Neuronal stem cell (in vitro differentiated cells): ENCODE measurements around the gene GRK1.

Experiments used
- DNase-seq: peaks from one replicate; pipeline ENCODE4 v3.0.0-alpha.2; 2013; ENCODE audit warnings: low spot score
- H2AFZ ChIP-seq: one replicate; pipeline ENCODE4 v1.6.1; 2013; ENCODE audit warnings: mild to moderate bottlenecking, low read length, inconsistent platforms
- H2AK5ac ChIP-seq: 2 replicates; pipeline ENCODE4 v1.6.1; 2013; ENCODE audit warnings: low read depth, mild to moderate bottlenecking, inconsistent platforms, low read length, moderate library complexity, mixed read lengths
- H2BK120ac ChIP-seq: 2 replicates; pipeline ENCODE4 v1.6.1; 2013; ENCODE audit warnings: low read depth, mild to moderate bottlenecking, inconsistent platforms, low read length, moderate library complexity, mixed read lengths
- H2BK12ac ChIP-seq: one replicate; pipeline ENCODE4 v1.6.1; 2013; ENCODE audit warnings: low read length, inconsistent platforms
- H2BK15ac ChIP-seq: 2 replicates; pipeline ENCODE4 v1.6.1; 2013; ENCODE audit warnings: mild to moderate bottlenecking, low read length, inconsistent platforms, mixed read lengths
- H2BK5ac ChIP-seq: one replicate; pipeline ENCODE4 v1.6.1; 2013; ENCODE audit warnings: inconsistent platforms, mild to moderate bottlenecking, low read length, moderate library complexity
- H3K14ac ChIP-seq: one replicate; pipeline ENCODE4 v1.6.1; 2013; ENCODE audit warnings: low read length, inconsistent platforms
- H3K18ac ChIP-seq: 2 replicates; pipeline ENCODE4 v1.6.1; 2013; ENCODE audit warnings: low read length, inconsistent platforms
- H3K23ac ChIP-seq: 2 replicates; pipeline ENCODE4 v1.6.1; 2013; ENCODE audit warnings: low read depth, mild to moderate bottlenecking, mixed read lengths, low read length, inconsistent platforms; ENCODE audit not compliant: poor library complexity
- H3K27ac ChIP-seq: replicated peaks from 3 replicates; pipeline ENCODE4 v1.5.1; 2013; ENCODE audit warnings: low read length, inconsistent platforms
- H3K27me3 ChIP-seq, 3 experiments: 2 replicates each; pipeline ENCODE4 v1.6.1; 2013; ENCODE audit warnings: low read length in 3 of 3, mild to moderate bottlenecking in 2 of 3, inconsistent platforms in 1 of 3, low read depth in 1 of 3, mixed read lengths in 1 of 3, moderate library complexity in 1 of 3; ENCODE audit not compliant: control insufficient read depth in 3 of 3, insufficient read depth in 3 of 3
- H3K36me3 ChIP-seq, 2 donors: replicated peaks in 1 of 2; 2 replicates each; pipeline ENCODE4 v1.6.1; 2013; ENCODE audit warnings: low read length in 2 of 2; ENCODE audit not compliant: control insufficient read depth in 2 of 2, insufficient read depth in 2 of 2
- H3K4ac ChIP-seq: 2 replicates; pipeline ENCODE4 v1.6.1; 2013; ENCODE audit warnings: inconsistent platforms, mild to moderate bottlenecking, low read length, moderate library complexity
- H3K4me1 ChIP-seq, 2 donors: 1 replicate in 1 of 2; 2 replicates in 1 of 2; pipeline ENCODE4 v1.6.1; 2013; ENCODE audit warnings: low read length in 2 of 2, low read depth in 1 of 2; ENCODE audit not compliant: control insufficient read depth in 2 of 2, insufficient read depth in 1 of 2
- H3K4me2 ChIP-seq: one replicate; pipeline ENCODE4 v1.6.1; 2013; ENCODE audit warnings: mild to moderate bottlenecking, low read length, inconsistent platforms; ENCODE audit not compliant: insufficient read depth, poor library complexity, severe bottlenecking
- H3K4me3 ChIP-seq, 2 donors: 2 replicates each; pipeline ENCODE4 v1.5.1; 2013; ENCODE audit warnings: low read length in 2 of 2, mild to moderate bottlenecking in 2 of 2, inconsistent platforms in 1 of 2, moderate library complexity in 1 of 2
- H3K79me1 ChIP-seq: one replicate; pipeline ENCODE4 v1.6.1; 2013; ENCODE audit warnings: low read depth, mild to moderate bottlenecking, inconsistent platforms, low read length, moderate library complexity
- H3K9ac ChIP-seq: one replicate; pipeline ENCODE4 v1.6.1; 2013; ENCODE audit warnings: mild to moderate bottlenecking, low read depth, low read length, inconsistent platforms; ENCODE audit not compliant: poor library complexity
- H3K9me3 ChIP-seq, 2 donors: replicated peaks in 1 of 2; 2 replicates each; pipeline versions ENCODE3 to v1.6.1; 2013; ENCODE audit warnings: low read length in 2 of 2, mild to moderate bottlenecking in 2 of 2, inconsistent platforms in 1 of 2, low read depth in 1 of 2, mixed read lengths in 1 of 2, moderate library complexity in 1 of 2; ENCODE audit not compliant: control insufficient read depth in 2 of 2, insufficient read depth in 1 of 2
- H4K8ac ChIP-seq: one replicate; pipeline ENCODE4 v1.6.1; 2013; ENCODE audit warnings: low read depth, mild to moderate bottlenecking, inconsistent platforms, low read length, moderate library complexity
- H4K91ac ChIP-seq: one replicate; pipeline ENCODE4 v1.6.1; 2013; ENCODE audit warnings: low read length, low read depth, mild to moderate bottlenecking, inconsistent platforms; ENCODE audit not compliant: poor library complexity
- WGBS, 2 donors: extraction: QIAGEN DNeasy Blood & Tissue Kit; methylation state at CpG; one replicate each; pipeline ENCODE4 v1.1.7; 2013; ENCODE audit warnings: missing lambda C conversion rate in 2 of 2, mixed read lengths in 1 of 2; ENCODE audit not compliant: insufficient read length in 2 of 2, insufficient replicate concordance in 1 of 2; ENCODE audit errors: extremely low coverage in 2 of 2; 5-methylcytosine and 5-hydroxymethylcytosine counted together

The GRK1 gene

DNA sequence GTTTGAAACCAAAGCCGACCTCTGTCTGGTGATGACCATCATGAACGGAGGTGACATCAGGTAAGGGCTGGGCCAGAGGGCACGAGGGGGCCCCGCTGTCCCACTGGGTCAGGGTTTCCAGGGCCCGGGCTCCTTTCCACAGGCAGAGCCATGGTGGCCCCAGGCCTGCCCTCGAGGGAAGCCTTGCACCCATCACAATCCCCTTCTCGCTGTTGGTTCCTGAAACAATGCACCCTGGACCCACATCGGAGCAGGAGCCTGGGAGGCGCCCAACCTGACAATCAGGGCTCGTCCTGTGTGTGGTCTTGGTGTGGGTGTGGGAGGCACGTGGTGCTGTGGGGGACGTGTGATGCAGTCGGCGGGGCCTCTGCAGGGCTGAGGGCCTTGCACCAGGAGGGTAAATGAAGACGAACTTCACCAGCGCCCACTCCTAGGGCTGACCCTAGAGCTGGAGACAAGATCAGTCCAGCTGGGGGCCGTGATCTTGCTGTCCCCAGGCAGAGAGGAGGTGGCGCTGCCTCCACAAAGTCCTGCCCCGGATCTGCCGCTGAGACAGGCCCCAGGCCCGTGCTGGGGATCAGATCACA, 2.8 kb downstream of the GRK1 start:
- Histone ChIP-seq H3K9me3 (peaks cover 0 to 8% of the 10 kb centered on the region in 2 donors), H2BK12ac (no peak overlapping the region), H2BK120ac (no peak overlapping the region), H3K36me3 (no peaks in the 10 kb centered on the region), H2BK15ac (no peak overlapping the region), H2AK5ac (peak overlapping the region; percentile 96), H3K27ac (no peak overlapping the region), H3K27me3 (peaks cover 0 to 4% (median 2%) of the 10 kb centered on the region in 3 experiments), H3K4me3 (peak overlapping the region in 1 of 2 donors; percentile 55), H2AFZ (peak overlapping the region; percentile 17), H3K14ac (peak overlapping the region; percentile 94), H3K18ac (peak overlapping the region; percentile 44), H3K9ac (no peak overlapping the region), H4K91ac (no peak overlapping the region), H3K79me1 (peaks cover 17% of the 10 kb centered on the region), H4K8ac (no peak overlapping the region), H3K4me1 (peaks cover 1 to 4% of the 10 kb centered on the region in 2 donors), H3K4me2 (no peak overlapping the region), H3K4ac (no peak overlapping the region), H3K23ac (peak overlapping the region; percentile 75), H2BK5ac (peak overlapping the region; percentile 46)
- WGBS, 2 donors: no CpG with 5 or more reads among the region's 21 CpGs
- no peak for DNase-seq

- Histone ChIP-seq H3K4me2 (peak overlapping the region; percentile 2), H3K27ac (no peak overlapping the region), H2BK12ac (no peak overlapping the region), H3K79me1 (peaks cover 14% of the 10 kb centered on the region), H3K23ac (no peak overlapping the region), H4K8ac (no peak overlapping the region), H2BK5ac (no peak overlapping the region), H3K4ac (no peak overlapping the region), H2AFZ (no peak overlapping the region), H2AK5ac (no peak overlapping the region), H2BK120ac (no peak overlapping the region), H2BK15ac (no peak overlapping the region), H3K4me3 (no peak overlapping the region), H3K14ac (no peak overlapping the region), H3K4me1 (peaks cover 1 to 4% of the 10 kb centered on the region in 2 donors), H3K9ac (no peak overlapping the region), H3K27me3 (peaks cover 0 to 2% (median under 1%) of the 10 kb centered on the region in 3 experiments), H3K9me3 (peaks cover 0 to 7% of the 10 kb centered on the region in 2 donors), H3K18ac (no peak overlapping the region), H3K36me3 (no peaks in the 10 kb centered on the region), H4K91ac (no peak overlapping the region)
- WGBS, 2 donors: no CpG with 5 or more reads among the region's 19 CpGs
- no peak for DNase-seq
Measured at GRCh38 chr13:113670541-113670940, 3.5 kb downstream of the GRK1 start.

DNA sequence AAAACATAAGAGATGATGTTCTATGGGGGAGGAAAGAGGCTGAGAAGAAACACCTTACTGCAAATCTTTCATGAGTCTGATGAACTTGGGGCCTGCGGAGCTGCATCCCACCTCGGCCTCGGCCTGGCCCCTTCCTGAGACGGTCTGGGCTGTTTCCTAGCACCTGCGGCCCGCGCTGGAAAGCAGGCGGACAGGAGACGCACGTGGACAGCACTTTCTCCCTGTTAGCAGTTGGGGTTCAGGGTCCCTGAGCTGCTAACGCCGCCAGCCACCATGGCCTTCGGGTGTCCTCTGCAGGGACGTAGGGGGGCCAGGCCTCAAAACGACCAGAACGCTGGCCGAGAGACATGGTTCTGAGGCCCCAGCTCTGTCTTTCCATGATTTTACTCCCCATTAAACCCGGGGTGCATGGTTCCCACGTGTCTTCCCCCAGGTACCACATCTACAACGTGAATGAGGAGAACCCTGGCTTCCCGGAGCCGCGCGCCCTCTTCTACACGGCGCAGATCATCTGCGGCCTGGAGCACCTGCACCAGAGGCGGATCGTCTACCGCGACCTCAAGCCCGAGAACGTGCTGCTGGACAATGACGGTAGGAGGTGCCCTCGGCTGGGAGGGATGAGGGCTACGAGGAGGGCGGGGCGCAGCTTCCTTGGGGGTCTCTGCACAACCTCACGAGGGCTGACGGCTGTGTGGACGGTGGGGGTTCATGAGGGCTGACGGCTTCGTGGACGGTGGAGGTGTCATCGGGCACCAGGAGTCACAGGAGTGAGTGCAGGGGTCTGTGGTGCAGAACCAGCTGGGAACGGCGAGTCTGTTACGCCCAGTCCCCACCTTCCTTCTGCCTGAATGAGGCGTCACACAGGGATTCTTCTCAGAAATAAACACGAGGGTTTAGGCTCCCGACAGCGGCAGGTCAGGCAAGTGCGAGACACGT, 4.3 kb downstream of the GRK1 start:
- Histone ChIP-seq H3K9ac (peak overlapping the region; percentile 53), H3K36me3 (no peaks in the 10 kb centered on the region), H4K91ac (no peak overlapping the region), H2BK12ac (peak overlapping the region; percentile 24), H3K23ac (peak overlapping the region; percentile 80), H3K4ac (no peak overlapping the region), H2BK15ac (peak overlapping the region; percentile 11), H2BK5ac (peak overlapping the region; percentile 29), H3K27me3 (peaks cover 0 to 2% (median 0%) of the 10 kb centered on the region in 3 experiments), H2BK120ac (no peak overlapping the region), H4K8ac (no peak overlapping the region), H3K4me3 (no peak overlapping the region), H2AFZ (no peak overlapping the region), H3K18ac (peak overlapping the region; percentile 71), H3K9me3 (peaks cover 0 to 4% of the 10 kb centered on the region in 2 donors), H3K79me1 (peaks cover 10% of the 10 kb centered on the region), H3K4me2 (no peak overlapping the region), H2AK5ac (peak overlapping the region; percentile 53), H3K27ac (no peak overlapping the region), H3K14ac (peak overlapping the region; percentile 84), H3K4me1 (peaks cover 1 to 4% of the 10 kb centered on the region in 2 donors)
- DNase-seq: no peak
- no CpG with 5 or more reads among the region's 54 CpGs for WGBS, 2 donors
